D721Med (cell line): ENCODE data around the gene PAK1.
A peak's percentile ranks its signal among the peaks of the same experiment; 100 is the strongest.

Source experiments
- DNase-seq: peaks from one replicate; pipeline ENCODE4 v3.0.0; 2011; ENCODE audit warnings: low spot score; ENCODE audit not compliant: insufficient read length
- FAIRE-seq: peaks from 2 replicates; lab custom pipeline; 2011; peaks lifted over from hg19 to GRCh38; lab: Jason Lieb, UNC
- CTCF ChIP-seq: IDR thresholded peaks from 2 replicates; pipeline ENCODE4 v1.5.1; 2012; ENCODE audit warnings: mild to moderate bottlenecking, control low read depth; ENCODE audit not compliant: insufficient read depth; ENCODE audit errors: missing control alignments

PAK1 gene

GRCh38 chr11:77470504-77470903, 3.4 kb downstream of the PAK1 start:
- no peak for TF ChIP-seq CTCF
- DNase-seq: no peak
- FAIRE-seq: no peak

GRCh38 chr11:77468527-77468926, 5.4 kb downstream of the PAK1 start:
- TF ChIP-seq CTCF: no peak
- DNase-seq (peak; percentile 24), FAIRE-seq (peak; percentile 95)

GRCh38 chr11:77467993-77468392, 5.9 kb downstream of the PAK1 start:
- no peak for FAIRE-seq

GRCh38 chr11:77467233-77467632, 6.7 kb downstream of the PAK1 start:
- no peak for FAIRE-seq
- no peak for DNase-seq
- TF ChIP-seq CTCF: no peak

More at GRCh38 chr11:77467993-77468392, 5.9 kb downstream of the PAK1 start:
- no peak for DNase-seq
- TF ChIP-seq CTCF: no peak

GRCh38 chr11:77457340-77457739, 16.6 kb downstream of the PAK1 start:
- DNase-seq (no peak), FAIRE-seq (no peak)
- no peak for TF ChIP-seq CTCF

GRCh38 chr11:77455740-77456139, 18.2 kb downstream of the PAK1 start:
- TF ChIP-seq CTCF: no peak
- no peak for FAIRE-seq
- no peak for DNase-seq

- DNase-seq (no peak), FAIRE-seq (peak; percentile 81)
- TF ChIP-seq CTCF: no peak
Observed at GRCh38 chr11:77454867-77455655, 18.8 kb downstream of the PAK1 start.
